NCI-H2081 (cell line): ENCODE data around the gene THBD.

ENCODE experiments used
- DNase-seq, 2 experiments: peaks; one replicate each; lab custom pipeline; 2025; lab: John Stamatoyannopoulos, UW

The THBD gene, protein sequence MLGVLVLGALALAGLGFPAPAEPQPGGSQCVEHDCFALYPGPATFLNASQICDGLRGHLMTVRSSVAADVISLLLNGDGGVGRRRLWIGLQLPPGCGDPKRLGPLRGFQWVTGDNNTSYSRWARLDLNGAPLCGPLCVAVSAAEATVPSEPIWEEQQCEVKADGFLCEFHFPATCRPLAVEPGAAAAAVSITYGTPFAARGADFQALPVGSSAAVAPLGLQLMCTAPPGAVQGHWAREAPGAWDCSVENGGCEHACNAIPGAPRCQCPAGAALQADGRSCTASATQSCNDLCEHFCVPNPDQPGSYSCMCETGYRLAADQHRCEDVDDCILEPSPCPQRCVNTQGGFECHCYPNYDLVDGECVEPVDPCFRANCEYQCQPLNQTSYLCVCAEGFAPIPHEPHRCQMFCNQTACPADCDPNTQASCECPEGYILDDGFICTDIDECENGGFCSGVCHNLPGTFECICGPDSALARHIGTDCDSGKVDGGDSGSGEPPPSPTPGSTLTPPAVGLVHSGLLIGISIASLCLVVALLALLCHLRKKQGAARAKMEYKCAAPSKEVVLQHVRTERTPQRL

GRCh38 chr20:23049201-23050075, at the start of gene THBD:
TSS of gene THBD (minus strand) at chr20:23049672. CDS start at chr20:23049504, 168 bp downstream.
- peak in 1 of 2 experiments; percentile 46 for DNase-seq

- no peak for DNase-seq
Observed at GRCh38 chr20:23097636-23098580, 48.4 kb upstream of the THBD start.

GRCh38 chr20:23096986-23097520, 47.6 kb upstream of the THBD start:
- DNase-seq, result no peak

- no peak for DNase-seq
Observed at GRCh38 chr20:23096097-23096496, 46.6 kb upstream of the THBD start.

GRCh38 chr20:23095499-23095898, 46.0 kb upstream of the THBD start:
- no peak for DNase-seq

DNA sequence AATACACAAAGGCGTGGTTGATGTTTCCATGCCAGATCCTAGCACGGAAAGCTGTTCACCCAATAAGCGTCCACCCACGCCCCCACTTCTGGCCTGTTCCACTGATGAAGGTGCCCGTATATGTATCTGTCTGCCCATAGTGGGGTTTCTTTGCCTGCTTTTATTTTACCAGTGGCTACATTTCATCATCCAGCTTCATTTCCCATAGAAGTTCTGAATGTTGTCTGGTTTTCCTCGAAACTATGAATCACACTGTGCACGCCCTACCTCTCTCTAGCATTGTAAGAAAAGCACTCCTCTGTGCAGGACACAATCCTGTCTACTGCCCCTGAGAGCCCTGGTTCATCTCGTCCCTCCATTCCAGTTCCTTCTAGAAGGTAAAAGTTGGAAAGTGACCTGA, 45.5 kb upstream of the THBD start:
- no peak for DNase-seq

GRCh38 chr20:23094213-23094896, 44.9 kb upstream of the THBD start:
- DNase-seq, result no peak

GRCh38 chr20:23093613-23094012, 44.1 kb upstream of the THBD start:
- no peak for DNase-seq

GRCh38 chr20:23092861-23093495, 43.5 kb upstream of the THBD start:
- DNase-seq, result no peak

GRCh38 chr20:23092384-23092756, 42.9 kb upstream of the THBD start:
- DNase-seq, result no peak

DNA sequence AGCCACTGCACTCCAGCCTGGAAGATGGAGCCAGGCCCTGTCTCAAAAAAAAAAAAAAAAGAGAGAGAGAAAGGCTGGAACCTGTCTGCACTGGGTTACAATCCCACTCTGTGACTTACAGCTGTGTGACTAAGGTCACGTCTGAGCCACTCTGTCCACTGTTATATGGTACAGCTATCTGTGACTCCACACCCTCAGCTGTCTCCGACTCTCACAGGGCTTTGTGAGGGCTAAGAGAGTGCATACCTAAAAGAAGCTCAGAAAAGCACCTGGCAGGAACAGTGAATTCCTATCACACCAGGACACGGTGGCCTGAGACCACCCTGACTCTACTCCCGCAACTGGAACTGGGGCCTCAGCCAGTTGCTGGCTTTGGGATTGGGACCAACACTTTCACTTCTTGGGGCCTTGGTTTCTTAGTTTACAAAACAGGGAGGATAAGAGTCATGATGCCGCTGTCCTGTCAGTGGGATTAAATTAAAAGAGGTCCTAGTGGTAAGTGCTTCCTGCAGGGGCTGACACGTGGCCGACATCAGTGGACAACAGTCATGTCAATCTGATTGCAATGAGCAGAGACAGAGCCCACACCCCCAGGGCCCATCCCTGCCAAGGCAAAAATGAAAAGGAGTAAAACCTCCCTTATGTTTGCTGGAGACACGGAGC, 42.4 kb upstream of the THBD start:
- no peak for DNase-seq

DNA sequence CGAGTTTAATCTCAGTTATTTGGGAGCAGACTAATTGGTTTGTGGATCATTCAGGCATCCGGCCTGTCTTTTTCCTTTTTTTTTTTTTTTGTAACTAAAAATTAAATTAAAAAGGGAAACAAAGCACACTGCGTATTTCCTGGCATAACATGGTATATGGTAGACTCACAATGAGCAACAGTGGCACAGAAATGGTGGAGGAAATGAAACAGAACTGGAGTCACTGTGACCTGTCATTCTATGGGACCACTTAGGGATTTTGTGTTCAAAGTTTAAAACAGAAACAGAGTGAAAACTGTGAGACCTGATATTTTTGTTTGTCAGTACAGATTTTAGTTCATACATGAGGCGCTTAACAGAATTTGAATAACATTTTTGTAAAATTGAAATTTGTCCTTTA, 41.4 kb upstream of the THBD start:
- DNase-seq, result no peak

DNA sequence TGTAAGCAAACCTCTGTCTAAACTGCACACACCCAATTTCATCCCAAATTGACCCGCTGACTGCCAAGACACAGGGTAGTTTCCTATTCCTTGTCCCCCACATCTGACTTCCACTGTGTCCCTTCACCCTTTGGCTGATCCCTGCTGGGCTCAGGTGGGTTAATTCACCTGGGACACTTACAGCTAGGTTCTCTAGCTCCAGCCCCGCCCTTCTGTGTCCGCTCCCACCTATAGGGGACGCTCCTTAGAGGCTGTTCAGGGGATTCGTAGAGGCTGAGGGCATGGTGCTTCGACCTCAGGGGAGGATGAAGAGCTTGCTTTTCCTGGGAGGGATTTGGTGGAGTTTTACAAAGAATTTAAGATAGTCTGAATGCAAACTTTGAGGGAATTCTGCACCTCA, 40.7 kb upstream of the THBD start:
- no peak for DNase-seq

GRCh38 chr20:23088866-23089265, 39.4 kb upstream of the THBD start:
- no peak for DNase-seq

DNA sequence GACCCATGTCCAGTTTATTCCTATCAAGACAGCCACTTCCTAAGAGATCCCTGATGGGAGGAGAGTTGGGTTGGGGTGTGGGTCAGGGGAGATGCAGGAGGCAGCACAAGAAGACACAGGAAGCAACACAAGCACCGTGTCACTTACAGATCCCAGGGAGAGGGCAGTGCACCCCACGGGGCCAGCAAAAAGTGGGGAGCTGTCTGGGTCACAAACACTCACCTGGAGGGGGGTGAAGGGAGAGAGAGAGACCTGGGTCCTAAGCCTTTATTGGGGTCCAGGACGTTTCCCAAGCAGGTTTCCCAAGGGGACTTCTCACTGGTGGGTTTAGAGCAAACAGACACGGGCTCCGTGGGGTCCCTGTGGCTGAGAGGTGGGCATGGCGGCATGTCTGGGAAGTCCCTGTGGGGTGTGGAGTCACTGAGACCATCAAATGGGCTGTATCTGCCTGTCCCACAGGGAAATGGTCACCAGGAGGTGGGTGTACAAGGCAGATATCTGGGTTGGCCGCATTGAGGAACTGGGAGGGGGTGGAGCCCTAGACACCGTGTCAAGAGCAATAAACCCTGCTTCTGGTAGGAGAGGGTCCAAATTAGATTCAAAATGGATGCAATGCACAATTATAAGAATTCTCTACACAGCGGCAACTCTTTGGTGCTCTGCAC, 38.2 kb upstream of the THBD start:
- no peak for DNase-seq

DNA sequence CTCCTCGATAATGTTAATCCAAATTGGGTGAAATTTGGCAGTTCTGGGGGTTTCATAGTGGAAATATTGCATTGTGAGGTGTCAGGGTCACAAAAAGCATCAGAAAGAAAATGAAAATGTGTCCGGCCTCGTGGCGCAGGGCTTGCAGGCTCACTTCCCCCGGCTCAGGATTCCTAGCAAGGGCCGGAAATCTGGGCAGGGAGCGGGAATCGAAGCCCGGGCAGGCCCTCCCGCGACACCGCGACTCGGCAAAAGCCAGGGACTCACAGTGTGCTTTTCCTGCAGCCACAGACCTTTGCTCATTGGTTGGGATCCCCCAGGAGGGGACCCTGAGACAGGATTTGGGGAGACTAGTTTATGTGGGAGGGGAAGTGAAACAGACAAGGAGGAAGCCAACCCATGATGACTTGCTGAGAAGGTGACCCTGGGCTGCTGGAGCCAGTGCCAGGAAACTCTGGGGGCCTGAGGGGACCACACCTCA, 37.5 kb upstream of the THBD start:
- DNase-seq, result no peak

GRCh38 chr20:23086056-23086566, 36.6 kb upstream of the THBD start, which contains the start of gene CD93:
TSS of gene CD93 (minus strand) at chr20:23086324. CDS start at chr20:23086192, 132 bp downstream.
- DNase-seq, result no peak

GRCh38 chr20:23085436-23086055, 36.1 kb upstream of the THBD start:
- no peak for DNase-seq
